ENCODE results near the gene HPS3.

- TF ChIP-seq CTCF (IDR thresholded peaks at IDR 0.05 in 4 of 5, conservative IDR thresholded peaks at IDR 0.05 in 1 of 5) (peak; percentile 48 to 74 (median 65)), POLR2A (IDR thresholded peaks at IDR 0.05) (no peak)
Observed at GRCh38 chr3:149120051-149120972, 9.1 kb upstream of the HPS3 start.
